Bone marrow (tissue), 2 donors: ENCODE measurements around the gene HYAL3.

Experiments used
- DNase-seq, 2 donors: peaks; one replicate each; lab custom pipeline; 2025; lab: John Stamatoyannopoulos, UW

The HYAL3 gene, protein sequence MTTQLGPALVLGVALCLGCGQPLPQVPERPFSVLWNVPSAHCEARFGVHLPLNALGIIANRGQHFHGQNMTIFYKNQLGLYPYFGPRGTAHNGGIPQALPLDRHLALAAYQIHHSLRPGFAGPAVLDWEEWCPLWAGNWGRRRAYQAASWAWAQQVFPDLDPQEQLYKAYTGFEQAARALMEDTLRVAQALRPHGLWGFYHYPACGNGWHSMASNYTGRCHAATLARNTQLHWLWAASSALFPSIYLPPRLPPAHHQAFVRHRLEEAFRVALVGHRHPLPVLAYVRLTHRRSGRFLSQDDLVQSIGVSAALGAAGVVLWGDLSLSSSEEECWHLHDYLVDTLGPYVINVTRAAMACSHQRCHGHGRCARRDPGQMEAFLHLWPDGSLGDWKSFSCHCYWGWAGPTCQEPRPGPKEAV

DNA sequence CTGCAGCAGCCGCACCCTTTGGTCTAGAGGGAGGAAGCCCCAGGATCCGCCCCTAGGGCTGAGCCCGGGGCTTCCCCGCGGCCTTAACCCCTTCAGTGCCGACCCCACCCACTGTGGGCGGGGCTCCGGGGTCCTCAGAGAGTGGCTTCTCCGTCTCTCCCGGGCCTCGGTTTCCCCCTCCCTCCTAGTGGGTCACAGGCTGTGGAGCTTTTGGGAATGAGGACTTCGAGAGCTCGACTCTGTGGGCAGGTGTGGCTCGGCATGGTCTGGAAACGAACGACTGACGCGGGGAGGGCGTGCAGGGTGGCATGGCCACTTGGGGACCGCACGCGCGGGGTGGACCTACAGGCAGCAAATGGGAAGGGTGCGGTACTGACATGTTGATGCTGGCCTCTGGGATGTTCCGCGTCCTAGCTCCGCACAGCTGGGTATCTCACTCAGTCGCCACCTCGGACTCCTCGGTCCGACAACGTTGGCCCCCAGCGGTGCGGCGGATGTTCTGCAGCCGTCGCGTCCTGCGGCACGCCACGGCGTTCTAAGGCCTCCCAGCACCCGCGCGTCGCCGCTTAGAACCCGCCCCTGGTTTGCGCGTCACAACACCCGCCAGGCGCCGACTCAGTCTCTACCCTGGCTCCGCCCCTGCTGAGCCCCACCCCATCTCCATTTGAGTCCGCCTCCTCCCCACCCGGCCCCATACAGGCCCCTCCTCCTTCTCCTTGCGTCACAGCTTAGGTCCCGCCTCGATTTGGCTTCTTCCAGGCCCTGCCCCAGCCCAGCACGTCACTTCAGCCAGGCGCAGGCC, at the start of gene HYAL3, which contains the start of gene NAA80:
Gene HYAL3, minus strand, starts transcription at position 570 of the 802 bp plus-strand sequence. CDS start 3,803 bp downstream, outside the sequence.
Gene NAA80, minus strand, starts transcription at position 570 of the 802 bp plus-strand sequence. CDS start 1,942 bp downstream, outside the sequence.
- peak; percentile 95 to 99 for DNase-seq

DNA sequence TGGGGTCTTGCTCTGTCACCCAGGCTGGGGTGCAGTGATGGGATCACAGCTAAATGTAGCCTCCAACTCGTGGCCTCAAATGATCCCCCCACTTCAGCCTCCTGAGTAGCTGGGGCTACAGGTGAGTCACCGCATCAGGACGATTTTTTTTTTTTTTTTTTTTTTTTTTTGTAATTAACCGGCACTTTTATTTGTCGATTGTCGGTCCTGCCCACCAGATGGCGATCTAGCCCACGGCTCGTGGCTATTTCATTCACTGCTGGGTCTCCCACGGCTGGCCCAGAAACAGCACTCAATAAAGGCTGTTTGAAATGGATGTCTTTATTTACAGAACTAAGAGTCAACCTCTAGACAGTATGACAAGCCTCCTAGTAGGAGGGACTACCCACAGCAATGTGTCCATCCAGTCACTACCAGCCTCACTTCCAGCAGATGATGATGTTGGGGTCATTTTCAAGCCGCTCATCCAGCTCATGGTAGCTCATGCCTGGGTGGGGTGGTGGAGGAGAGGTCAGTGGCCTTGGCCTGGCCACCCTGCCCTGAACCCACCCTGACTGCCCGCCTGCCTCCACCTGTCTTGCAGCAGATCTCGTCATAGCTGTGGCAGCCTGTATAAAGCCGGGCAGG, 48.1 kb upstream of the HYAL3 start:
- DNase-seq: peak; percentile 33 to 62

DNA sequence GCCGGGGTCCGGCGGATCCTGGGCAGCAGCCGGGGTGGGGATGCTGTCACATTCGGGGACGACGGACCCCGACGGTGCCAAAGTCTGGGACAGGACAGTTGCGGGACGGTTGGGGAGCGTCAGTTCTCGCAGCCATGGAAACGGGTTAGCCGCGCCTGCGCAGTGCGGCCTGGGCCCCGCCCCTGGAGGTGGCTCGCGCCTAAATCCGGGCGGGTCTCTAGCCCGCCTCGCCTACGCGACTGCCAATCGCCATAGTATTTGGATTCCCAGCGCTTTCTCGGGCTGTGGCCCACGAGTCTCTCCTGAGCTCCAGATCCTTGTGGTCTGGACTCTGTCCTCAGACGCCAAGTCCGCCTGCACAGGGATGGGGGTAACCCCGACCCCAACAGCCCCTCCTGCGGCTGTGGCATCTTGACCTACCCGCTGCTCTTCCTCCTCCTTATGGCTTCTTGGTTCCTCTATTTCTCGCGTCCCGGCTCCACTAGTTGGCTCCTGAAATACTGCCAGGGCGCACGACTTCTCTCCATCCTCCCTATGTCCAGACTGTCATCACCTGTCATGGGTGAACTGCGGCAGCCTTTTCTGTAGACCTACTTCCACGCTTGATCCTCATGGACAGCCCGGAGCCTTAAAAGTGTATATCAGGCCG, 46.5 kb upstream of the HYAL3 start, which contains the start of gene ZMYND10:
Gene ZMYND10, minus strand, starts transcription at position 147 of the 649 bp plus-strand sequence. CDS start 153 bp downstream, outside the sequence.
- peak; percentile 22 to 41 for DNase-seq

DNA sequence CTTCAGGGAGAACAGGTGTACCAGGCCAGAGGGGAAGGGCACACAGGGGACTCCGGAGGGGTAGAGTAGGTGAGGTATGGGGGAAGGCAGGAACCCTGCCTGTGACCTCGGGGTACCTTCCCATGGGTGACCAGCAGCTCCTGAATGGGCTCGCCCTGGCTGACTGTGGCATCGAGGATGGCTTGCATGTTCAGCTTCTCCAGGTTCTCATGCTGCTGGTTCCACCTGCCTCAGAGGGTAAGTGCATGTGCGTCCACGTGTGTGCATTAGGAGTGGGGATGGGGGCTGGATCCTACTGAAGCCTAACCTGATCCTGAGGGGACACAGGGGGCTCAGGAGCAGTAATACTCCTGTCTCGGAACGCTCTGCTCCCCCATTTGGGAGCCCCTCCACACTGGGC, 45.8 kb upstream of the HYAL3 start:
- DNase-seq: no peak

DNA sequence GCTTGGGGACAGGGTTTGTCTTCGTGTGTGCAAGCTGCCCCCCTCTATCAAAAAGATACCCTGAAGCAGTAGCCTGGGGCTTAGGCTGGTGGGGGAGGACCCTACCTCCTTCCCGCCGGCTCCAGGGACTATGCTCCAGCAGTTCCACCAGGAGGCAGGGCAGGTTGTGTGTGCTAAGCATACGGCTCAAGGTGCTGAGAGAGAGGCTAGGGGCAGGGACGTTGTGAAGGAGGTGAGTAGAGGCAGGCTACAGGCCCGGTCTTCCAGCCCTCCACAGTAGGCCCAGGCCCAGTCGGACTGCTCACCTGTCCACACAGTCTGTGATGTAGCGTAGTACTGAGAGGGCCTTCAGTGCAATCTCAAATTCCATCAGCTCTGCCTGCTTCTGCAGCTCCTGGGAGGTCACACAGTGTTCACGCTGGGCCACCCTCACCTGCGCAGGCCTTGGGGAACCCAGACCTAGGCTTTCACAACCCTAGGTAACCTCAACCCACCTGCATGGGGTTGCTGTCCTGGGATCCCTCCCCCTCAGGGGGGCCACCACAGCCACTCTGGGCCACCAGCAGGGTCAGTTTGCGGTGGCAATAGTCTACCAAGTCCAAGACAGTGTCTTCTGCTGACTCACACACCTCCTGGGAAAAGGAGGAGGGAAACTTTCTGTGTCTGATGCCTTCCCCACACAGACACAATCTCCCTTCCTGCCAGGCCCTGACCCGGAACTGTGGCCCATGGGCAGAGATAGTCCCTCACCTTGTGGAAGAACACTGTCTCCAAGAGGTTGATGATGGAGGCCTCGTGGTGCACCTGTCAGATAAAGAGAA, 43.8 kb upstream of the HYAL3 start:
- no peak for DNase-seq

DNA sequence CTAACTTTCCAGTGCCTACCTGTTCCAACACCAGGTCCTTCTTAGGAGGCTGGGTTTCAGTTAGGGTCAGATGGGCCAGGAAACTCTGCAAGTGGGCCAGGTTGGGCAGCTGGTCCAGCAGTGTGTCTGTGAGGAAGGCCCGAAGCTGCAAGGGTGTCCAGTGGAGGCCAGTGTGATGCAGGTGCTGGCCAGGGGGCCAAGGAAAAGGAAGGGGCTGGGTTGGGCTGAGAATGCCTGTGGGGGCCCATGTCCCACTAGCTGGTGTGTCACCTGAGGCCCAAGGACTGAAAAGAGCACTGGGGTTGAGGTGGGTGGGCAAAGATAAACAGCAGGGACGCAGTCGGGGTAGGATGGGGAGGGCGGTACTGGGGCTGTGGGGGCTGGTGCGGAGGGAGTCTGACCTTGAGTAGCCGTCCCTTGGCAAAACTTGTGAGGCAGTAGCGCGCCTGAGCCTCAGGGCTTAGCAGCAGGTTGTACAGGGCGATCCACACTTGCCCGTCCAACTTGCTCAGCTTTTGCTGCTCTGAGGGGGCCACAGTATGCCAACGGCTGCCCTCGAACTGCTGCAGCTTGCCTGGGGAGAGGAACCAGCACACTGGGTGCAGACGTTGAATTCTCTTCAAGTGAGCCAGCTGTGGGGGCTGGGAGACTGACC, 42.9 kb upstream of the HYAL3 start:
- no peak for DNase-seq

DNA sequence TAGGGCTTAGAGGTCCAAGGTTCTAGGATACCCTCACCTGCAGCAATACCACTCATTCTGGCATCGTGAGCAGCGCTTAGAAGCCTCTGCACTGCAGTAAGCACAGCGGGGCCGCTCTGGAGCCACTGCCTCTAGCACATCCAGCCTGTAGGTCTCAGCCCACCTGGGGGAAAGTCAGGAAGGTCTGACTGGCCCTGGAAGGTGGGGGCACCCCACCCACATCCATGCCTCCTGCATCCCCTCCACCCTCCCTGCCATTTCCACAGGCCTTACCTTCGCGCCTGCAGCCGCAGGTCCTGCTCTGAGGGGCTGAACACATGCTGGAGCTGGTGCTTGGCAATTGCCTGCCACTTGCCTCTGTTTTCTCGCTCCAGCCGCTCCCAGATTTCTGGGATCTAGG, 42.3 kb upstream of the HYAL3 start:
- DNase-seq: no peak

DNA sequence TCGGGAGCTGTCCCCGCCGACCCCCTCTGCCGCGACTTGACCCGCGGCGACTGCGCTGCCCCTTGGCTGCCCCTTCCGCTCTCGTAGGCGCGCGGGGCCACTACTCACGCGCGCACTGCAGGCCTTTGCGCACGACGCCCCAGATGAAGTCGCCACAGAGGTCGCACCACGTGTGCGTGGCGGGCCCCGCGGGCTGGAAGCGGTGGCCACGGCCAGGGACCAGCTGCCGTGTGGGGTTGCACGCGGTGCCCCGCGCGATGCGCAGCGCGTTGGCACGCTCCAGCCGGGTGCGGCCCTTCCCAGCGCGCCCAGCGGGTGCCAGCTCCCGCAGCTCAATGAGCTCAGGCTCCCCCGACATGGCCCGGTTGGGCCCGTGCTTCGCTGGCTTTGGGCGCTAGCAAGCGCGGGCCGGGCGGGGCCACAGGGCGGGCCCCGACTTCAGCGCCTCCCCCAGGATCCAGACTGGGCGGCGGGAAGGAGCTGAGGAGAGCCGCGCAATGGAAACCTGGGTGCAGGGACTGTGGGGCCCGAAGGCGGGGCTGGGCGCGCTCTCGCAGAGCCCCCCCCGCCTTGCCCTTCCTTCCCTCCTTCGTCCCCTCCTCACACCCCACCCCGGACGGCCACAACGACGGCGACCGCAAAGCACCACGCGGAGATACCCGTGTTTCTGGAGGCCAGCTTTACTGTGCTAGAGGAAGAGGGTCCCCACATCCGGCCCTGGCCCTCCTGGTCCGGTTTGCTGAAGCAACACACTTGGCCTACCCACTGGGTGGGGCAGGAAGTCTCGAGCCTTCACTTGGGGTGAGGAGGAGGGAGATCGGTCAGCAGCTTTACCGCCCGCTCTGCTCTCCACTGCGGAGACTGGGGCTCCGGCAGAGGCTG, 41.5 kb upstream of the HYAL3 start, which contains the start of gene RASSF1:
Gene RASSF1, minus strand, starts transcription at position 389 of the 882 bp plus-strand sequence. Its CDS starts 31 bp downstream, at position 358.
- DNase-seq: peak; percentile 12 to 60

DNA sequence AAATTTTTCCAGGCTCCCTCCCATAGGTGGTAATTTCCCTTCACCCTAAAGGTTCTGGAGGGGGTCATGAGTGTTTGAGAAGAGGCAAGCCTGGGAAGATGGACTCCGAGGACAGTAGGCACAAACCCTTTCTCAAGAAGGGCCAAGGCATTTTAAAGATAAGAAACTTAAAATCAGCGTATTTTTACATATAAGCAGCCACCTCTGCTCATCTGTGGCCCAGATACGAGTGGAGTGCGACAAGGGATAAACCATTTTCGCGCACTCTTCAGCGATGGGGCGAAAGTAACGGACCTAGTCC, 40.9 kb upstream of the HYAL3 start:
- DNase-seq: no peak

DNA sequence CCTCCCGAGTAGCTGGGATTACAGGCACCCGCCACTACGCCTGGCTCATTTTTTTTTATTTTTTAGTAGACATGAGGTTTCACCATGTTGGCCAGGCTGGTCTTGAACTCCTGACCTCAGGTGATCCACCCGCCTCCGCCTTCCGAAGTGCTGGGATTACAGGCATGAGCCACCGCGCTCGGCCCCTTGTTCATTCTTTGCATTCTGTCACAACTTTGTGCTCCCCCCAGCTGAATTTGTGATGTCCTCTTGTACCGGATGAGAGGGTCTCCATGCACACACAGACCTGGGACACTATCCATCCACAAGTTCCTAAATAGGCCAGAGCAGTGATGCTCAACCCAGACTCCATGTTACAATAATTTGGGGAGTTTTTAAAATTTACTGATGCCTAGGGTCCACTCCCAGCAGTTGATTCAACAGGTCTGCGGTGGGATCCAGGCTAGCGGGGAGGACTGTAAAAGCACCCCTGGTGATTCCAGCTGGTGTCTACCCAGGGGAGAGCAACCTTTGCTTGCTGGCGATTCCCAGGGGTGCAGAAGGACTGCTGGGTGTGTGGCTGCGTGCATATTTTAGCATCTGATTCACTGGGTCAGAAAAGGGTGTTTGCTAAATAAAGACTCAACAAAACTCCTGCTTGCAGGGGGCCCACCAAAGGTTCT, 40.4 kb upstream of the HYAL3 start:
- DNase-seq: no peak

DNA sequence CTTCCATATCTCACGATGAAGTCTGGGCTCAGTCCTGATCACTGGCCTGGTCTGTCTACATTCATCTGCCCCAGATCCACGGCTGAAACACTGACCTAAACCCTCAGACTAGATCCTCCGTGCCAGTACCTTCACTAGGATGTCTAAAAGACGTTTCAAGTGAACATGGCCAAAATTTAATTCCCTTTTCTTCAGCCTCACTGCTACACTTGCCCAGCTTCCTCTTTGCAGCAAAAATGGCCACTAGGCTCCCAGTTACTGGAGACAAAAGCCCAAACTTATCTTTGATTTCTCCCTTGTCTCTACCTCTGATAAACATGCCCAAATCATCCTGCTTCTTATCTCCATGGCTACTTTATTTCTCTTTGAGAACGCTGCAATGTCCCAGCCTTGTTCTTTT, 39.8 kb upstream of the HYAL3 start:
- peak in 1 of 2 donors; percentile 31 for DNase-seq

DNA sequence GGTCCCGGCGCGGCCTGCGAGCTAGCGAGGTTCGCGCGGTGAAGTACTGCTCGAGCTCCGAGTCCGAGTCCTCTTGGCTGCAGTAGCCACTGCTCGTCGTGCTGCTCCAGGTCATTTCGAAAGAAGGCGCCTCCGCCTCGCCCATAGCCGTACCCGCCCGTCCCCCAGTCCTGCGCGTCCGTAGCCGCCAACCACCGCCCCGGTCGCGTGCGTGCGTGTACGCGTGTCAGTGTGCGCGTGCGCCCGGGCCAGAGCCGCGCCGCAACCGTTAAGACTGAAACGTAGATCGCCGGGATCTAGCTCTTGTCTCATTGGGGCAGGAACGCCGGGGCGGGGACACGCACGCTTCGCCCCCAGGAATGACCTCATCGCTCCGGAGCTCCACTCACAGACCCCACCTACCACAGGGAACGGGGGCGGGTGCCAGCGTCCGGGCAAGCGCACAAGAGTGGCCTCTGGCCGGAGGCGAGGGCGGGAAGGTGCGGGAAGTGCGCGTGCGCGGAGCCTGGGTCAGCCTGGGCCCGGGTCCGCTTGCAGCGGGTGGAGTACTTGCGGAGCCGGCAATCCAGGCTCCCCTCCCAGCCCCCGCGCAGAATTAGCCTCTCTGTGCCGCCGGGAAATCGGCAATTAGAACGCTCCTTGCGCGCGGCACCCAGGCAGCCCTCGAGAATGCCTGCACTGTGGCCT, 38.1 kb upstream of the HYAL3 start:
- peak; percentile 83 to 95 for DNase-seq

DNA sequence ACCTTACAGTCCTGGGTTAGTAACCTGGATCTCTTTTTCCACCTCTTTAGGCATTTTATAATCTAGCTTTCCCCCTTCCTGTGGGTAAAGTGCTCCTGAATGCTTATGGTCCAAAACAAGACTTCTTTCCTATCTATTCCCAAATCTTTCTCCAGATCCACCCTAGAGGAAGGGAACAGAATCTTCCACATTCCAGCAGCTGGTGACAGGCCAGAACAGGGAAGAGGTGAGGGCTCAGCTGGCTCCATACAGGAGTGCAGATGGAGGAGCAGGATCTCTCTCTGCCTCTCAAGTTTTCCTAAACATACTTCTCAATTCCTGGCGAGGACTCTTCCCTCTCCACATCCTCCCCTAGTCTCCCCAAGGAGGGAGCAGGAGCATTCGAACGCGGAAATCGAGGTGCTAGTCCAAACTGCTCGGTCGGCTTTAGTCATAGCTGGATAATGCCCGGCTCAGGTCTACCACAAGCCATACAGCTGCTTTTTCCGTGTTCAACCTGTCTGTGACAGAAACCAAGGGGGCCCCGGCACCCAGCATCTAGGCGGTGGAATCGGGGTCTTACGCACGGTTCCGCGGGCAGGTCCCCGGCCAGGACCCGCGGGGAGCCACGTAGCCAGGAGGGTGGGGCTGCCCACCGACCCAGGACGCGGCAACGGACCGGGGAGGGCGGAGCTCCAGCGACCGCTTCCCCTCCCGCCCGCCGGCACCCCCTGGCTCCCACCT, 37.4 kb upstream of the HYAL3 start:
- no peak for DNase-seq

DNA sequence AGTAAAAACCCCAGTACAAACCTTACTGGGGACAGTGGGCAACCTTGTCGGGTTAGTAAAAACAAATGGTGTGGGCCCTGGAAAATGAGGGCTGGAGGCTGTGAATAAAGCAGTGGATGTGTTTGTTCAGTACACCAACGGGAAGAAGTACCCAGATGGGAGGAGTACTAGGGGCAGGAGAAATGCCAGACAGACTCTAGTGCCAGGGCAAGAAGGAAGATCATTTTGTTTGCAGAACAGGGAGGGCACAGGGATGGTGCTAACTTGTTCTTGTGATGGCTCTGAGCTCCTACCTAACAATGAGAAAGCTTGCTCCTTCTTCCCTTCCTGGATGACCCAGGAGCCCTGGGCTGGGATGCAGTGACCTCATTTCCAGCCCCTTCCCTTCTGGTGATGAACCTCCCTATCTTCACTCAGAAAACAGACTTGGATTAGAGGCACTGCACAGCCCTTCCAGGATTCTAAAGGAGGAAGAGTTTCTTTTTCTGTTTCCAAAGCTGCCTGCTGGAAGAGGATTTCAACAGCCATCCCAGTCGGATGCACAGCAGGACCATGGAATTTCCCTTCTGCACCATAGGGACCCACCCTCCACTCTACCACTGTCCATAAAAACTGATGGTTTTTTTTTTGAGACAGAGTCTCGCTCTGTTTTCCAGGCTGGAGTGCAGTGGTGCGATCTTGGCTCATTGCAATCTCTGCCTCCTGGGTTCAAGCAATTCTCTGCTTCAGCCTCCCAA, 35.3 kb upstream of the HYAL3 start:
- no peak for DNase-seq

DNA sequence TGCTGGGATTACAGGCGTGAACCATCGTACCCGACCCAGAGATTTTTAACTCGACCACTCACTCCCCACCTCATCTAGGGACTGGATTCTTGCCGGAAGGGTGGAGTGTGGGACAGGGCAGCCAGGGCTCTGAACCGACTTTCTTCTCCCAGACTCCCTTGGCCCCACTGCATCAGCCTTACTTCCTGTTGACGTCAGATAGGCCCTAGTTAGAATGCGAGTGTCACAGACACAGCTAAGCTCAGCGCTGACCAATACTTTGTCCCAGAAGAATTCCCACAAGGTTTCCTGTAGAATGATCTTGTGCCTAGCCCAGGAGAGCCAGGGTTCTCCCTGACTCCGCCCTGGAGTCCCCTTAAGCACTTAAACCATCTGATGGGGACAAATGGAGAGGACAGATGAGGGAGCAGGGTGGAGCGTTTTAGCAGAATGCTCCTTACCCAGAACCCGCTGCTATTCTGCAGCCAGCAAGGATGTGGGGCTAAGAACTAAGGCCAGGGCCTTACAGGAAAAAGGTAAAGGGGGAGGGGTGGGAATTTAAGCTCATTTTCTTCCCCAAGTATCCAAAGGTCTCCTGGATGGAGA, 34.6 kb upstream of the HYAL3 start:
- DNase-seq: no peak

DNA sequence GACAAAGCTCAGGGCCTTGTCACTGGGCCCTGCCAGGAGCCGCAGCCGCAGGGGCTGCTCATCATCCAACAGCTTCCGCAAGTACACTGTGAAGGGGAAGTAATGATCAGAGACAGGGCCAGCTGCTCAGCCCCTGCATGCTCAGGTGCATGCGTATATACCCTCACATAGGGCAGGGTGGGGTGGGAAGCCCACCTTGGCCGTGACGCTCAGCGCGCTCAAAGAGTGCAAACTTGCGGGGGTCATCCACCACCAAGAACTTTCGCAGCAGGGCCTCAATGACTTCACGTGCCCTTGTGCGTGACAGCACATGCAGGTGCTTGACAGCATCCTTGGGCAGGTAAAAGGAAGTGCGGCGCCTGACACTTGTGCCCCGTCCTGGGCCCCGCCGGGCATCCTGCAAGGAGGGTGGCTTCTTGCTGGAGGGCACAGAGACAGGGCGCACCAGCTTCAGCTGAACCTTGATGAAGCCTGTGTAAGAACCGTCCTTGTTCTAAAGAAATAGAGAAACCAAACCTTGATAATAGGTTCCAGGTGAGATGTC, 32.2 kb upstream of the HYAL3 start:
- no peak for DNase-seq
